GM13976 (cell line): Measurements from ENCODE around the gene ELMO1.
A peak's percentile ranks its signal among the peaks of the same experiment; 100 is the strongest.

ENCODE experiments used
- DNase-seq: peaks from one replicate; pipeline ENCODE4 v3.0.0; 2012; ENCODE audit warnings: low spot score
- CTCF ChIP-seq: IDR thresholded peaks from 2 replicates; pipeline ENCODE4 v1.5.1; 2012; ENCODE audit warnings: borderline replicate concordance, mild to moderate bottlenecking; ENCODE audit not compliant: insufficient read depth; ENCODE audit errors: extremely low read depth, missing control alignments, control extremely low read depth
- in situ Hi-C: fragments of 300-500 bp; cut with MboI; formaldehyde crosslinking; loops from one replicate; pipeline ENCODE4 v1.12.0; 2022; ENCODE audit warnings: low sequenced_read_pairs, mixed read lengths, inconsistent platforms; ENCODE audit not compliant: unreplicated experiment

Gene ELMO1

DNA sequence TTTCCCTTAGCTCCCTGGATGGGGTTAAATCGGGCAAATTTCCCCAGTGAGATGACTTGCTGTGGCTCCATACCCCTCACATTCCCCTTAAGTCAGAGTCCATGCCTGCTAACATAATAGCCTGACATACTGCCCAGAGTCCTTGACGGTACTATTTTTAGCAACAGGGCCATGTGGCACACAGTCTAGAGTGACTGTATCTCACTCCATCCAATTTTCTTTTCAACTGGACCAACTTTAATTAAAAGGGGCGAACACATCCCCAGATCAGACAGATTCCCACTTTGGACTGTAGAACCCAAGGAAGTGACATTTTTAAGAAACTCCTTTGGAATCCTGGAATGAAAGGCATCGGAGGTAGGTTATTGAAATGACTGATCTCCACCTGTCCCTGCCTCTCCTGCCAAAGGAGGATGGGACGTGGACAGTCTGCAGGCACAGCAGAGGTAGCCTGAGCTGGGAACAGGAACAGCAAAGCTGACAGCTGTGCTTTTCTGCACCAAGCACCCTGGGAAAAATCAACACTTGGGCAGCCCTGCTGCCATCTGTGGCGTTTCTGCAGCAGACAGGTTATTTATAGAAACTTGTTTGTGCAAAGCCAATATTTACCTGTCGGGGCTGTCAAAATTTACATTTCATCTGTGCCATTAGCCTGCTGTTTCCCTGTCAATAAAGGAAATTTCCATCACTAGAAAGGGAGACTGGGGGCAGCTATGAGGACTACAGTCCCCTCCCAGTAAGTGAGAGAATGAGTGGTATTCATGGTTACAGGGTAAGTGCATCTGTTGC is 502.9 kb downstream of the ELMO1 start:
- no peak for DNase-seq
- TF ChIP-seq CTCF = no peak
- in situ Hi-C loops = no loop called here

DNA sequence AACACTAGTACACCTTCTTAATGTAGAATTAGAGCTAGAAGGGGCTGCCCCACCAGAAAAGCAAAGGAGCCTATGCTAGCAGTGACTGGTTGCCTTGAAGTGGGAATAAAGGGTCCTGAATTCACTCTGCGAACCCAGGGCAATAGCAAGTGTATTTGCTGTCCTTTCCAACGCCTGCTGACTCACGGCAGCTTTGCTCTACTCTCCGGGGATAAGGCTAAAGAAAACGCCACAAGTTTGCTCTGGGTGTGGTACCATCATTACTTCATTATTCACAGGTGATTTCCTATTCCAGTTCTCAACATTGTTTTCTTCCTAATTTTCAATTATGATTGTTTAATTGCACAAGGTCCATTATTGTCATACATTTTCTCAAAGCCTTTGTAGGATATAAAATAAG is 503.8 kb downstream of the ELMO1 start:
- no peak for DNase-seq
- TF ChIP-seq CTCF = no peak
- in situ Hi-C loops = no loop called here

DNA sequence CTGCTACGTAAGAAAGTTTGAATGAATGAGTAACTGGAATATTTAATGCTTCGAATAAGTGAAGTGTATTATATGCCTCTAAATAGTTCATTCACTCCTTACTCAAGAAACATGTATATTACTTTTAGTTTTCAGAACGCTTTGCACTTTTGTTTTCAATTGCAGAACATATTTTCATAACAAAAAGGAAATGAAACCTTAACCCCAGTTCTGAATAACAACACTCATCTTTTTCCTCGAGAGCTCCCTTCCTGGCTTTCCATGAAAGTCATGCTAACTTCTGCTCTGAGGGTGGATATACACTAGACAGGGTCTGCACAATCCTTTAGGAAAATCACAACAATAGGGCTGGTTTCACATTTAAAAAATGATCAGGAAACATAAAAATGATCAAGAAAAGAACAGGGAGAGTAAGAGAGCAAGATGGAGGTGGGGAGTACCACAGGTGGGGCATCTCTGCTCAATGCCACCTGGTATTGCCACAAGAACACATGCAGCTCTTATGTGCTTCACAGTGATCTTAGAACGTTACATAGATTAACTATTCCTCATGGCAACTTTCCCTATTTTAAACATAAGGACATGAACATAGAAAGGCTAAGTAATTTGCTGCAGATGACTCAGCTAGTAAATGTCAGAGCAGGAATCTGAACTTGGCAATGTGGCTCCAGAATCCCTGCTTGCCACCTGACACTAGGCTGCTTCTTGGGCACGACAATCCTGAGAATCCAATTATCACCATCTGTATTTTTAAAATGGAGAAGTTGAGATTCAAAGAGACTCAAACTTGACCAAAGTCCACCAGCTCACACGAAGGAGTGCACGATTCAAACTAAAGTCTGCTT is 504.9 kb downstream of the ELMO1 start:
- no peak for TF ChIP-seq CTCF
- DNase-seq = peak; percentile 22
- in situ Hi-C loops = no loop called here

DNA sequence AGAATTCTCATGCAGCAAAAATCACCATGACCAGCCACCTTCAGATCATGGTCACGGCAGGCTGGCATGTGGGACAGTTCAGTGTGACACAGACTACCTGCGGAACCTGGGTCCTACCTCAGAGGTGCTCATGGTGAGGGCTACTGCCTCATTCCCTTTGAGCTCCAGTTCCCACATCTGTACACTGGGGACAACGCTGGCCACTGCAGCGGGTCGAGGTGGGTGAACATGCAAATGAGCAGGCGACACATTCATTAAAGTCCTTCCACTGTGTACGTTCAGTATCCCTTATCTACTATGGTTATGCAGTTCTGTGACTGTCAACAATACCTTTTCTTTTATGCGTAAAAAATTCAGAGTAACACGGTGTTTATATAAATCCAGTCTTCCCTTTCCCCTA is 505.7 kb downstream of the ELMO1 start:
- DNase-seq = no peak
- TF ChIP-seq CTCF = no peak
- in situ Hi-C loops = no loop called here

- DNase-seq = no peak
- TF ChIP-seq CTCF = no peak
- in situ Hi-C loops = no loop called here
Measured at GRCh38 chr7:36942541-36942940, 506.1 kb downstream of the ELMO1 start.

DNA sequence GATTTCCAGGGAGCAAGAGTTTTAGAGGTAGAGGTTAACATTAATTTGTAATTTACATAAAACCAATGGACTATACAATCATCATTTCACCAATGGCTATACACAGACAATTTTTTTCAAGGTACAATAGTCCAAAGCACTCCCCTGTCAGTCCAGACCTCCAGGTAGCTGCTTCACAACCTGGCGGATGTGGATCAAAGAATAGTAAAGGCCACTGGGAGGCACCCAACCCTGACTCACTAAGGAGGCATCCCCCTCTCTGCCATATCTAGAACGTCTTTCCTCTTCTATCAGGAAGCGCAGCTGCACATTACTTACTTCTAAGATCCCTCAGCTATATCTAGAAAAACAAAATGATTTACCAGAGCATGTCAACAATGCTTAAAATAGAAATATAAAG is 506.6 kb downstream of the ELMO1 start:
- no peak for DNase-seq
- in situ Hi-C loops = no loop called here
- no peak for TF ChIP-seq CTCF
